Trophoblast cell (in vitro differentiated cells and primary cell): ENCODE results near the gene CREB5.

ENCODE experiments used
- DNase-seq, 2 donors: peaks; one replicate each; pipeline ENCODE4 v3.0.0-alpha.2; 2016
- H2AFZ ChIP-seq: 2 replicates; pipeline ENCODE4 v1.6.1; 2013; ENCODE audit warnings: low read length, moderate library complexity, mild to moderate bottlenecking; ENCODE audit not compliant: insufficient read depth, poor library complexity
- H2AK5ac ChIP-seq: 2 replicates; pipeline ENCODE4 v1.6.1; 2013; ENCODE audit warnings: mild to moderate bottlenecking, low read length
- H2BK120ac ChIP-seq: 2 replicates; pipeline ENCODE4 v1.6.1; 2013; ENCODE audit warnings: low read length, mild to moderate bottlenecking, moderate library complexity; ENCODE audit not compliant: insufficient read depth, poor library complexity
- H2BK12ac ChIP-seq: 2 replicates; pipeline ENCODE4 v1.6.1; 2013; ENCODE audit warnings: mild to moderate bottlenecking, low read length, moderate library complexity
- H2BK5ac ChIP-seq: 2 replicates; pipeline ENCODE4 v1.6.1; 2013; ENCODE audit warnings: low read length, low read depth, moderate library complexity, mild to moderate bottlenecking; ENCODE audit not compliant: poor library complexity
- H3K14ac ChIP-seq: 2 replicates; pipeline ENCODE4 v1.6.1; 2013; ENCODE audit warnings: mild to moderate bottlenecking, low read length
- H3K18ac ChIP-seq: 2 replicates; pipeline ENCODE4 v1.6.1; 2013; ENCODE audit warnings: mild to moderate bottlenecking, low read length
- H3K23ac ChIP-seq: 2 replicates; pipeline ENCODE4 v1.6.1; 2013; ENCODE audit warnings: low read length
- H3K27ac ChIP-seq: 2 replicates; pipeline ENCODE4 v1.5.1; 2013; ENCODE audit warnings: low read depth, mild to moderate bottlenecking, inconsistent platforms, low read length, moderate library complexity
- H3K27me3 ChIP-seq: 2 replicates; pipeline ENCODE4 v1.6.1; 2013; ENCODE audit warnings: inconsistent platforms, mild to moderate bottlenecking, low read length, moderate library complexity; ENCODE audit not compliant: insufficient read depth
- H3K36me3 ChIP-seq, 2 experiments: 1 replicate in 1 of 2; 2 replicates in 1 of 2; pipeline ENCODE4 v1.6.1; 2013; ENCODE audit warnings: low read length in 2 of 2, mild to moderate bottlenecking in 2 of 2, moderate library complexity in 1 of 2; ENCODE audit not compliant: insufficient read depth in 2 of 2, control insufficient read depth in 1 of 2
- H3K4ac ChIP-seq: 2 replicates; pipeline ENCODE4 v1.6.1; 2013; ENCODE audit warnings: low read depth, mild to moderate bottlenecking, low read length, moderate library complexity
- H3K4me1 ChIP-seq, 2 experiments: 1 replicate in 1 of 2; 2 replicates in 1 of 2; pipeline ENCODE4 v1.6.1; 2013; ENCODE audit warnings: low read length in 2 of 2, mild to moderate bottlenecking in 2 of 2, moderate library complexity in 1 of 2; ENCODE audit not compliant: insufficient read depth in 2 of 2, control insufficient read depth in 1 of 2
- H3K4me2 ChIP-seq: 2 replicates; pipeline ENCODE4 v1.6.1; 2013; ENCODE audit warnings: inconsistent platforms, mild to moderate bottlenecking, low read length, moderate library complexity
- H3K4me3 ChIP-seq: 2 replicates; pipeline ENCODE4 v1.5.1; 2013; ENCODE audit warnings: mild to moderate bottlenecking, low read depth, low read length, inconsistent platforms
- H3K79me1 ChIP-seq: one replicate; pipeline ENCODE4 v1.6.1; 2013; ENCODE audit warnings: low read length
- H3K79me2 ChIP-seq: 2 replicates; pipeline ENCODE4 v1.6.1; 2013; ENCODE audit warnings: low read length, mild to moderate bottlenecking; ENCODE audit not compliant: control insufficient read depth, insufficient read depth, poor library complexity
- H3K9ac ChIP-seq: 2 replicates; pipeline ENCODE4 v1.6.1; 2013; ENCODE audit warnings: mild to moderate bottlenecking, low read length
- H3K9me3 ChIP-seq: 2 replicates; pipeline ENCODE4 v1.6.1; 2013; ENCODE audit warnings: low read depth, mild to moderate bottlenecking, control low read depth, inconsistent platforms, low read length; ENCODE audit not compliant: insufficient read depth
- H4K12ac ChIP-seq: 2 replicates; pipeline ENCODE4 v1.6.1; 2013; ENCODE audit warnings: low read depth, mild to moderate bottlenecking, low read length, moderate library complexity
- H4K8ac ChIP-seq: 2 replicates; pipeline ENCODE4 v1.6.1; 2013; ENCODE audit warnings: low read depth, mild to moderate bottlenecking, low read length, moderate library complexity
- H4K91ac ChIP-seq: one replicate; pipeline ENCODE4 v1.6.1; 2013; ENCODE audit warnings: low read depth, mild to moderate bottlenecking, low read length, moderate library complexity
- WGBS: extraction: QIAGEN DNeasy Blood & Tissue Kit; methylation state at CpG from one replicate; pipeline ENCODE4 v1.1.7; 2013; ENCODE audit warnings: missing lambda C conversion rate; ENCODE audit not compliant: insufficient read length, insufficient coverage; ENCODE audit errors: extremely low coverage; 5-methylcytosine and 5-hydroxymethylcytosine counted together

CREB5 gene

GRCh38 chr7:28602282-28602681, 190.0 kb downstream of the CREB5 start:
- H3K4me3 ChIP-seq: no peak overlapping the region
- H3K36me3 ChIP-seq: no peaks in the 10 kb centered on the region
- H3K4me1 ChIP-seq: no peaks in the 10 kb centered on the region
- no CpG with 5 or more reads among the region's 3 CpGs for WGBS
- H2BK5ac ChIP-seq: no peak overlapping the region
- no peak overlapping the region for H4K91ac ChIP-seq
- no peak overlapping the region for H3K4ac ChIP-seq
- no peak overlapping the region for H3K9ac ChIP-seq
- no peaks in the 10 kb centered on the region for H3K9me3 ChIP-seq
- no peaks in the 10 kb centered on the region for H3K79me1 ChIP-seq
- H4K12ac ChIP-seq: no peak overlapping the region
- H4K8ac ChIP-seq: no peak overlapping the region
- DNase-seq: no peak
- H3K4me2 ChIP-seq: no peak overlapping the region
- no peak overlapping the region for H2BK12ac ChIP-seq
- no peak overlapping the region for H2AFZ ChIP-seq
- H3K23ac ChIP-seq: no peak overlapping the region
- H2BK120ac ChIP-seq: no peak overlapping the region
- H3K14ac ChIP-seq: no peak overlapping the region
- no peak overlapping the region for H3K27ac ChIP-seq
- no peak overlapping the region for H2AK5ac ChIP-seq
- no peak overlapping the region for H3K18ac ChIP-seq
- H3K79me2 ChIP-seq: no peaks in the 10 kb centered on the region
- no peaks in the 10 kb centered on the region for H3K27me3 ChIP-seq

GRCh38 chr7:28605427-28606085, 193.2 kb downstream of the CREB5 start:
- DNase-seq: no peak
- Histone ChIP-seq H2AK5ac (no peak overlapping the region), H2BK120ac (no peak overlapping the region), H3K4me2 (no peak overlapping the region), H3K79me2 (no peaks in the 10 kb centered on the region), H4K8ac (no peak overlapping the region), H3K36me3 (no peaks in the 10 kb centered on the region), H3K79me1 (no peaks in the 10 kb centered on the region), H3K4ac (no peak overlapping the region), H3K27me3 (no peaks in the 10 kb centered on the region), H4K91ac (no peak overlapping the region), H3K9me3 (no peaks in the 10 kb centered on the region), H3K18ac (no peak overlapping the region), H3K4me1 (no peaks in the 10 kb centered on the region), H3K4me3 (no peak overlapping the region), H4K12ac (no peak overlapping the region), H3K14ac (no peak overlapping the region), H2BK5ac (no peak overlapping the region), H3K9ac (no peak overlapping the region), H3K23ac (no peak overlapping the region), H3K27ac (no peak overlapping the region), H2AFZ (no peak overlapping the region), H2BK12ac (no peak overlapping the region)
- WGBS: no CpG with 5 or more reads among the region's 7 CpGs

GRCh38 chr7:28606421-28606820, 194.1 kb downstream of the CREB5 start:
- DNase-seq: no peak
- H2AK5ac ChIP-seq: no peak overlapping the region
- no peak overlapping the region for H3K14ac ChIP-seq
- H2BK120ac ChIP-seq: no peak overlapping the region
- H3K18ac ChIP-seq: no peak overlapping the region
- no peak overlapping the region for H3K27ac ChIP-seq
- no peak overlapping the region for H3K4me2 ChIP-seq
- H3K23ac ChIP-seq: no peak overlapping the region
- no peak overlapping the region for H4K91ac ChIP-seq
- no peak overlapping the region for H2BK12ac ChIP-seq
- no peak overlapping the region for H2AFZ ChIP-seq
- H3K4ac ChIP-seq: no peak overlapping the region
- no peak overlapping the region for H3K9ac ChIP-seq
- no peak overlapping the region for H3K4me3 ChIP-seq
- no peaks in the 10 kb centered on the region for H3K9me3 ChIP-seq
- no peak overlapping the region for H4K12ac ChIP-seq
- no peaks in the 10 kb centered on the region for H3K27me3 ChIP-seq
- H2BK5ac ChIP-seq: no peak overlapping the region
- no peaks in the 10 kb centered on the region for H3K79me1 ChIP-seq
- H3K4me1 ChIP-seq: no peaks in the 10 kb centered on the region
- H3K36me3 ChIP-seq: no peaks in the 10 kb centered on the region
- no peaks in the 10 kb centered on the region for H3K79me2 ChIP-seq
- no peak overlapping the region for H4K8ac ChIP-seq

GRCh38 chr7:28607855-28608193, 195.5 kb downstream of the CREB5 start:
- Histone ChIP-seq H3K4me1 (peaks cover 0 to 2% of the 10 kb centered on the region in 2 experiments), H4K8ac (no peak overlapping the region), H2BK12ac (no peak overlapping the region), H2BK5ac (no peak overlapping the region), H3K79me1 (no peaks in the 10 kb centered on the region), H4K91ac (no peak overlapping the region), H3K9ac (no peak overlapping the region), H3K79me2 (no peaks in the 10 kb centered on the region), H3K27ac (no peak overlapping the region), H2AFZ (no peak overlapping the region), H4K12ac (no peak overlapping the region), H3K23ac (no peak overlapping the region), H2BK120ac (no peak overlapping the region), H3K4me2 (no peak overlapping the region), H3K4ac (no peak overlapping the region), H3K36me3 (no peaks in the 10 kb centered on the region), H3K4me3 (no peak overlapping the region), H2AK5ac (no peak overlapping the region), H3K14ac (no peak overlapping the region), H3K9me3 (no peaks in the 10 kb centered on the region), H3K18ac (no peak overlapping the region), H3K27me3 (no peaks in the 10 kb centered on the region)
- no peak for DNase-seq
- WGBS: no CpG with 5 or more reads among the region's 4 CpGs
